Loucy (cell line): ENCODE measurements around the gene SCOC.

Experiments used
- CTCF ChIP-seq: fragments of 200-600 bp; sonication (generic); conservative IDR thresholded peaks from 2 replicates; pipeline ENCODE4 v1.5.1; 2014; ENCODE audit warnings: mild to moderate bottlenecking, antibody characterized with exemption, low read length
- EZH2phosphoT487 ChIP-seq: fragments of 200-600 bp; IDR thresholded peaks from 2 replicates; pipeline ENCODE4 v1.6.1; 2018; ENCODE audit warnings: antibody characterized with exemption, mild to moderate bottlenecking, moderate library complexity, borderline replicate concordance

GRCh38 chr4:140363558-140363957 lies 9.9 kb upstream of the SCOC start:
- TF ChIP-seq CTCF (no peak), EZH2phosphoT487 (no peak)
